SK-N-SH (cell line): ENCODE data around the gene GON7. TPM values are rescaled to one million over a fixed set of nuclear protein-coding genes. Genes with fewer than 3 reads are reported as not detected.

ENCODE experiments used
- CTCF ChIA-PET: fragments of 300-600, 350-600 bp; formaldehyde crosslinking; extraction: SDS; loops from one replicate; lab custom pipeline; 2021; lab: Yijun Ruan, JAX
- POLR2A ChIA-PET: fragments of 350-600 bp; sonication (Branson Sonifier 250); formaldehyde crosslinking; extraction: SDS; loops from one replicate; lab custom pipeline; 2020; ENCODE audit warnings: antibody characterized with exemption, inconsistent platforms; lab: Yijun Ruan, JAX
- DNase-seq: peaks from one replicate; pipeline ENCODE4 v3.0.0; 2012
- H2AFZ ChIP-seq: fragments of 200-600 bp; sonication (generic); 2 replicates; pipeline ENCODE4 v1.8.1; 2016; ENCODE audit warnings: antibody characterized with exemption, mild to moderate bottlenecking, low read depth
- H3F3A ChIP-seq: fragments of 200-600 bp; sonication (generic); replicated peaks from 2 replicates; pipeline ENCODE3; 2016; ENCODE audit warnings: antibody characterized with exemption, mild to moderate bottlenecking; ENCODE audit not compliant: insufficient read depth
- H3K27ac ChIP-seq, 2 experiments: fragments of 200-500 bp in 1 of 2; fragments of 200-600 bp in 1 of 2; sonication (Bioruptor generic) in 1 of 2; sonication (generic), shearing (Covaris generic) in 1 of 2; 2 replicates each; pipeline versions ENCODE4 v1.5.1 to v1.6.1; 2014 to 2016; ENCODE audit warnings: low read depth in 2 of 2, inconsistent platforms in 1 of 2, low read length in 1 of 2, mild to moderate bottlenecking in 1 of 2, mixed read lengths in 1 of 2
- H3K27me3 ChIP-seq: fragments of 200-600 bp; sonication (generic), shearing (Covaris generic); 2 replicates; pipeline ENCODE4 v1.6.1; 2016; ENCODE audit warnings: mixed run types; ENCODE audit not compliant: insufficient read depth
- H3K36me3 ChIP-seq, 2 experiments: fragments of 200-500 bp in 1 of 2; fragments of 200-600 bp in 1 of 2; sonication (Bioruptor generic) in 1 of 2; sonication (generic) in 1 of 2; replicated peaks in 1 of 2; 2 replicates each; pipeline versions ENCODE3 to v1.5.1; 2014 to 2016; ENCODE audit warnings: low read length in 1 of 2, mild to moderate bottlenecking in 1 of 2; ENCODE audit not compliant: insufficient read depth in 2 of 2, control insufficient read depth in 1 of 2
- H3K4me1 ChIP-seq, 2 experiments: fragments of 200-500 bp in 1 of 2; fragments of 200-600 bp in 1 of 2; sonication (Bioruptor generic) in 1 of 2; sonication (generic), shearing (Covaris generic) in 1 of 2; 2 replicates each; pipeline versions ENCODE4 v1.5.1 to v1.6.1; 2014 to 2016; ENCODE audit warnings: low read depth in 1 of 2, low read length in 1 of 2, mixed run types in 1 of 2; ENCODE audit not compliant: insufficient read depth in 2 of 2, control insufficient read depth in 1 of 2
- H3K4me2 ChIP-seq: fragments of 200-600 bp; sonication (generic), shearing (Covaris generic); 2 replicates; pipeline ENCODE4 v1.6.1; 2017; ENCODE audit warnings: mixed run types
- H3K4me3 ChIP-seq, 2 experiments: fragments of 200-500 bp in 1 of 2; fragments of 200-600 bp in 1 of 2; sonication (Bioruptor generic) in 1 of 2; sonication (generic), shearing (Covaris generic) in 1 of 2; 2 replicates each; pipeline versions ENCODE4 v1.5.1 to v1.8.1; 2014 to 2016; ENCODE audit warnings: low read depth in 2 of 2, inconsistent platforms in 1 of 2, low read length in 1 of 2, mild to moderate bottlenecking in 1 of 2, mixed read lengths in 1 of 2, moderate library complexity in 1 of 2
- H3K79me2 ChIP-seq: fragments of 200-600 bp; sonication (generic); 2 replicates; pipeline ENCODE4 v1.8.1; 2017; ENCODE audit warnings: mild to moderate bottlenecking; ENCODE audit not compliant: insufficient read depth
- H3K9ac ChIP-seq: fragments of 200-600 bp; sonication (generic); 2 replicates; pipeline ENCODE4 v1.6.1; 2017; ENCODE audit warnings: mixed run types
- H3K9me2 ChIP-seq: fragments of 200-600 bp; sonication (generic); 2 replicates; pipeline ENCODE4 v1.6.1; 2017; ENCODE audit warnings: mixed run types
- H3K9me3 ChIP-seq: fragments of 200-600 bp; sonication (generic); 2 replicates; pipeline ENCODE4 v1.6.1; 2017; ENCODE audit warnings: mixed run types, mild to moderate bottlenecking, moderate library complexity
- H4K20me1 ChIP-seq: fragments of 200-600 bp; sonication (generic); 2 replicates; pipeline ENCODE4 v1.6.1; 2017; ENCODE audit warnings: mild to moderate bottlenecking, mixed run types; ENCODE audit not compliant: insufficient read depth
- CTCF ChIP-seq: fragments of 200-600 bp; sonication (generic); IDR thresholded peaks from 2 replicates; pipeline ENCODE4 v1.6.1; 2017; ENCODE audit warnings: antibody characterized with exemption, mild to moderate bottlenecking, moderate library complexity
- EZH2phosphoT487 ChIP-seq: fragments of 200-600 bp; sonication (generic); IDR thresholded peaks from 2 replicates; pipeline ENCODE4 v1.6.1; 2017; ENCODE audit warnings: low read depth, mixed run types, mild to moderate bottlenecking, antibody characterized with exemption, moderate library complexity, borderline replicate concordance
- FOXJ3 ChIP-seq: sonication (generic); formaldehyde crosslinking; IDR thresholded peaks from 2 replicates; pipeline ENCODE4 v1.5.1; 2020; ENCODE audit warnings: mild to moderate bottlenecking, missing genetic modification reagents
- FOXM1 ChIP-seq: IDR thresholded peaks from 2 replicates; pipeline ENCODE4 v1.4.0; 2012; ENCODE audit warnings: low read depth, mild to moderate bottlenecking
- MEF2A ChIP-seq: IDR thresholded peaks from 2 replicates; pipeline ENCODE4 v1.4.0; 2012; ENCODE audit warnings: low read depth, borderline replicate concordance
- NRF1 ChIP-seq: IDR thresholded peaks from 2 replicates; pipeline ENCODE4 v1.6.1; 2012; ENCODE audit warnings: low read depth, mild to moderate bottlenecking, low read length
- RXRA ChIP-seq: IDR thresholded peaks from 2 replicates; pipeline ENCODE4 v1.4.0; 2012; ENCODE audit warnings: low read depth, mild to moderate bottlenecking, borderline replicate concordance
- TAF1 ChIP-seq: IDR thresholded peaks from 2 replicates; pipeline ENCODE4 v1.6.1; 2012; ENCODE audit warnings: low read depth, mild to moderate bottlenecking, low read length, moderate library complexity, borderline replicate concordance
- TEAD4 ChIP-seq: IDR thresholded peaks from 2 replicates; pipeline ENCODE4 v1.4.0; 2012; ENCODE audit warnings: mild to moderate bottlenecking, borderline replicate concordance; ENCODE audit not compliant: insufficient read depth
- USF1 ChIP-seq: IDR thresholded peaks from 2 replicates; pipeline ENCODE4 v1.4.0; 2012; ENCODE audit warnings: low read depth, borderline replicate concordance
- YY1 ChIP-seq: IDR thresholded peaks from 2 replicates; pipeline ENCODE4 v1.4.0; 2012; ENCODE audit warnings: low read depth, mild to moderate bottlenecking
- polyA plus RNA-seq, 3 experiments: library from polyadenylated mRNA; depleted of rRNA; stranded (reverse); fragments of >200 nt; gene quantifications; 2 replicates each; pipeline ENCODE4 v1.2.3, GENCODE V29; 2012
- TF ChIP-seq, protein P1 (sequence below): IDR thresholded peaks from 2 replicates; pipeline ENCODE4 v1.6.1; 2012; ENCODE audit warnings: mild to moderate bottlenecking, low read depth, low read length, moderate library complexity
- TF ChIP-seq, protein P2 (sequence below): IDR thresholded peaks from 2 replicates; pipeline ENCODE4 v1.4.0; 2012; ENCODE audit warnings: low read depth, borderline replicate concordance
- TF ChIP-seq, protein P3 (sequence below): IDR thresholded peaks from 2 replicates; pipeline ENCODE4; 2012

GON7 gene
- polyA plus RNA-seq, 1 of the 3 experiments (the other 2 are of a cell fraction), result 14.8 TPM

GRCh38 chr14:93223565-93223964 lies 16.7 kb upstream of the GON7 start (continued):
- TF ChIP-seq CTCF, result no peak
- TF ChIP-seq, protein P1, sequence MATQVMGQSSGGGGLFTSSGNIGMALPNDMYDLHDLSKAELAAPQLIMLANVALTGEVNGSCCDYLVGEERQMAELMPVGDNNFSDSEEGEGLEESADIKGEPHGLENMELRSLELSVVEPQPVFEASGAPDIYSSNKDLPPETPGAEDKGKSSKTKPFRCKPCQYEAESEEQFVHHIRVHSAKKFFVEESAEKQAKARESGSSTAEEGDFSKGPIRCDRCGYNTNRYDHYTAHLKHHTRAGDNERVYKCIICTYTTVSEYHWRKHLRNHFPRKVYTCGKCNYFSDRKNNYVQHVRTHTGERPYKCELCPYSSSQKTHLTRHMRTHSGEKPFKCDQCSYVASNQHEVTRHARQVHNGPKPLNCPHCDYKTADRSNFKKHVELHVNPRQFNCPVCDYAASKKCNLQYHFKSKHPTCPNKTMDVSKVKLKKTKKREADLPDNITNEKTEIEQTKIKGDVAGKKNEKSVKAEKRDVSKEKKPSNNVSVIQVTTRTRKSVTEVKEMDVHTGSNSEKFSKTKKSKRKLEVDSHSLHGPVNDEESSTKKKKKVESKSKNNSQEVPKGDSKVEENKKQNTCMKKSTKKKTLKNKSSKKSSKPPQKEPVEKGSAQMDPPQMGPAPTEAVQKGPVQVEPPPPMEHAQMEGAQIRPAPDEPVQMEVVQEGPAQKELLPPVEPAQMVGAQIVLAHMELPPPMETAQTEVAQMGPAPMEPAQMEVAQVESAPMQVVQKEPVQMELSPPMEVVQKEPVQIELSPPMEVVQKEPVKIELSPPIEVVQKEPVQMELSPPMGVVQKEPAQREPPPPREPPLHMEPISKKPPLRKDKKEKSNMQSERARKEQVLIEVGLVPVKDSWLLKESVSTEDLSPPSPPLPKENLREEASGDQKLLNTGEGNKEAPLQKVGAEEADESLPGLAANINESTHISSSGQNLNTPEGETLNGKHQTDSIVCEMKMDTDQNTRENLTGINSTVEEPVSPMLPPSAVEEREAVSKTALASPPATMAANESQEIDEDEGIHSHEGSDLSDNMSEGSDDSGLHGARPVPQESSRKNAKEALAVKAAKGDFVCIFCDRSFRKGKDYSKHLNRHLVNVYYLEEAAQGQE, result no peak
- TF ChIP-seq NRF1, result no peak
- no peak for TF ChIP-seq TEAD4
- no peak for TF ChIP-seq TAF1
- TF ChIP-seq, all 33 proteins: peak for 0

DNA sequence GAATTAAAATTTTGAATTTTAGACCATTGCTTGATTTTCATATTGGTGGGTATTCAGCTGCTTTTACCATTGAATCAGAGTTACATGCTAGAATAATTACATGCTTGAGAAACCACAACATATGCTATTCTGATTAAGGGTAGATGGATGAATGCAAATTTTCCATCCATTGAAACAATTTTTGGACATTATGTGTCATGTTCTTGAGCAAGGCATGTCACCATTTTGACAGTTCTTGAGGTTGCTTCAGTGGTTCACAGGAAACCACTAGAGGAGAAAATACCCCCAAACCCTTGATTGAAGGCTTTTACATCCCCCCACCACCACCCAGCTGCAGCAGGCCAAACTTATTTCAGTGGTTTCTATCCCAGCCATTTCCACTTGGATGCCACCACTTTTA lies 13.6 kb upstream of the GON7 start:
- no peaks in the 10 kb centered on the region for H3K4me1 ChIP-seq
- H3K9ac ChIP-seq, result no peak overlapping the region
- no peak overlapping the region for H3K4me3 ChIP-seq
- no peak overlapping the region for H2AFZ ChIP-seq
- TF ChIP-seq CTCF (no peak), RXRA (no peak), YY1 (no peak), EZH2phosphoT487 (no peak), NRF1 (no peak), MEF2A (no peak), FOXJ3 (no peak), FOXM1 (no peak), USF1 (no peak)
- TF ChIP-seq, protein P2, sequence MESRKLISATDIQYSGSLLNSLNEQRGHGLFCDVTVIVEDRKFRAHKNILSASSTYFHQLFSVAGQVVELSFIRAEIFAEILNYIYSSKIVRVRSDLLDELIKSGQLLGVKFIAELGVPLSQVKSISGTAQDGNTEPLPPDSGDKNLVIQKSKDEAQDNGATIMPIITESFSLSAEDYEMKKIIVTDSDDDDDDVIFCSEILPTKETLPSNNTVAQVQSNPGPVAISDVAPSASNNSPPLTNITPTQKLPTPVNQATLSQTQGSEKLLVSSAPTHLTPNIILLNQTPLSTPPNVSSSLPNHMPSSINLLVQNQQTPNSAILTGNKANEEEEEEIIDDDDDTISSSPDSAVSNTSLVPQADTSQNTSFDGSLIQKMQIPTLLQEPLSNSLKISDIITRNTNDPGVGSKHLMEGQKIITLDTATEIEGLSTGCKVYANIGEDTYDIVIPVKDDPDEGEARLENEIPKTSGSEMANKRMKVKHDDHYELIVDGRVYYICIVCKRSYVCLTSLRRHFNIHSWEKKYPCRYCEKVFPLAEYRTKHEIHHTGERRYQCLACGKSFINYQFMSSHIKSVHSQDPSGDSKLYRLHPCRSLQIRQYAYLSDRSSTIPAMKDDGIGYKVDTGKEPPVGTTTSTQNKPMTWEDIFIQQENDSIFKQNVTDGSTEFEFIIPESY, result no peak
- TF ChIP-seq, protein P3, sequence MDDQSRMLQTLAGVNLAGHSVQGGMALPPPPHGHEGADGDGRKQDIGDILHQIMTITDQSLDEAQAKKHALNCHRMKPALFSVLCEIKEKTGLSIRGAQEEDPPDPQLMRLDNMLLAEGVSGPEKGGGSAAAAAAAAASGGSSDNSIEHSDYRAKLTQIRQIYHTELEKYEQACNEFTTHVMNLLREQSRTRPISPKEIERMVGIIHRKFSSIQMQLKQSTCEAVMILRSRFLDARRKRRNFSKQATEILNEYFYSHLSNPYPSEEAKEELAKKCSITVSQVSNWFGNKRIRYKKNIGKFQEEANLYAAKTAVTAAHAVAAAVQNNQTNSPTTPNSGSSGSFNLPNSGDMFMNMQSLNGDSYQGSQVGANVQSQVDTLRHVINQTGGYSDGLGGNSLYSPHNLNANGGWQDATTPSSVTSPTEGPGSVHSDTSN, result no peak
- TF ChIP-seq, protein P1, result no peak
- no peak overlapping the region for H3K4me2 ChIP-seq
- no peaks in the 10 kb centered on the region for H4K20me1 ChIP-seq
- CTCF ChIA-PET, result interaction anchor here (1.3 to 2.2 kb wide), 2 partner anchors 11 to 316 kb away, joined by 3 to 12 read pairs; no protein-coding TSS in a partner anchor
- no peak overlapping the region for H3K27ac ChIP-seq
- no peaks in the 10 kb centered on the region for H3K9me2 ChIP-seq
- no peak for DNase-seq
- H3K79me2 ChIP-seq, result no peaks in the 10 kb centered on the region
- no peaks in the 10 kb centered on the region for H3K9me3 ChIP-seq
- POLR2A ChIA-PET, result no interaction called here
- peaks cover 10% of the 10 kb centered on the region for H3F3A ChIP-seq
- peaks cover 21 to 44% of the 10 kb centered on the region in 2 experiments for H3K36me3 ChIP-seq
- H3K27me3 ChIP-seq, result no peaks in the 10 kb centered on the region
